ENCODE measurements around the gene IQGAP2.
"Not testable (repeated sequence)": the region's sequence is repeated elsewhere in the genome, so short reads cannot be mapped to it uniquely, and the experiment has no call there.

Gene IQGAP2, protein sequence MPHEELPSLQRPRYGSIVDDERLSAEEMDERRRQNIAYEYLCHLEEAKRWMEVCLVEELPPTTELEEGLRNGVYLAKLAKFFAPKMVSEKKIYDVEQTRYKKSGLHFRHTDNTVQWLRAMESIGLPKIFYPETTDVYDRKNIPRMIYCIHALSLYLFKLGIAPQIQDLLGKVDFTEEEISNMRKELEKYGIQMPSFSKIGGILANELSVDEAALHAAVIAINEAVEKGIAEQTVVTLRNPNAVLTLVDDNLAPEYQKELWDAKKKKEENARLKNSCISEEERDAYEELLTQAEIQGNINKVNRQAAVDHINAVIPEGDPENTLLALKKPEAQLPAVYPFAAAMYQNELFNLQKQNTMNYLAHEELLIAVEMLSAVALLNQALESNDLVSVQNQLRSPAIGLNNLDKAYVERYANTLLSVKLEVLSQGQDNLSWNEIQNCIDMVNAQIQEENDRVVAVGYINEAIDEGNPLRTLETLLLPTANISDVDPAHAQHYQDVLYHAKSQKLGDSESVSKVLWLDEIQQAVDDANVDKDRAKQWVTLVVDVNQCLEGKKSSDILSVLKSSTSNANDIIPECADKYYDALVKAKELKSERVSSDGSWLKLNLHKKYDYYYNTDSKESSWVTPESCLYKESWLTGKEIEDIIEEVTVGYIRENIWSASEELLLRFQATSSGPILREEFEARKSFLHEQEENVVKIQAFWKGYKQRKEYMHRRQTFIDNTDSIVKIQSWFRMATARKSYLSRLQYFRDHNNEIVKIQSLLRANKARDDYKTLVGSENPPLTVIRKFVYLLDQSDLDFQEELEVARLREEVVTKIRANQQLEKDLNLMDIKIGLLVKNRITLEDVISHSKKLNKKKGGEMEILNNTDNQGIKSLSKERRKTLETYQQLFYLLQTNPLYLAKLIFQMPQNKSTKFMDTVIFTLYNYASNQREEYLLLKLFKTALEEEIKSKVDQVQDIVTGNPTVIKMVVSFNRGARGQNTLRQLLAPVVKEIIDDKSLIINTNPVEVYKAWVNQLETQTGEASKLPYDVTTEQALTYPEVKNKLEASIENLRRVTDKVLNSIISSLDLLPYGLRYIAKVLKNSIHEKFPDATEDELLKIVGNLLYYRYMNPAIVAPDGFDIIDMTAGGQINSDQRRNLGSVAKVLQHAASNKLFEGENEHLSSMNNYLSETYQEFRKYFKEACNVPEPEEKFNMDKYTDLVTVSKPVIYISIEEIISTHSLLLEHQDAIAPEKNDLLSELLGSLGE (N-terminal part only)

DNA sequence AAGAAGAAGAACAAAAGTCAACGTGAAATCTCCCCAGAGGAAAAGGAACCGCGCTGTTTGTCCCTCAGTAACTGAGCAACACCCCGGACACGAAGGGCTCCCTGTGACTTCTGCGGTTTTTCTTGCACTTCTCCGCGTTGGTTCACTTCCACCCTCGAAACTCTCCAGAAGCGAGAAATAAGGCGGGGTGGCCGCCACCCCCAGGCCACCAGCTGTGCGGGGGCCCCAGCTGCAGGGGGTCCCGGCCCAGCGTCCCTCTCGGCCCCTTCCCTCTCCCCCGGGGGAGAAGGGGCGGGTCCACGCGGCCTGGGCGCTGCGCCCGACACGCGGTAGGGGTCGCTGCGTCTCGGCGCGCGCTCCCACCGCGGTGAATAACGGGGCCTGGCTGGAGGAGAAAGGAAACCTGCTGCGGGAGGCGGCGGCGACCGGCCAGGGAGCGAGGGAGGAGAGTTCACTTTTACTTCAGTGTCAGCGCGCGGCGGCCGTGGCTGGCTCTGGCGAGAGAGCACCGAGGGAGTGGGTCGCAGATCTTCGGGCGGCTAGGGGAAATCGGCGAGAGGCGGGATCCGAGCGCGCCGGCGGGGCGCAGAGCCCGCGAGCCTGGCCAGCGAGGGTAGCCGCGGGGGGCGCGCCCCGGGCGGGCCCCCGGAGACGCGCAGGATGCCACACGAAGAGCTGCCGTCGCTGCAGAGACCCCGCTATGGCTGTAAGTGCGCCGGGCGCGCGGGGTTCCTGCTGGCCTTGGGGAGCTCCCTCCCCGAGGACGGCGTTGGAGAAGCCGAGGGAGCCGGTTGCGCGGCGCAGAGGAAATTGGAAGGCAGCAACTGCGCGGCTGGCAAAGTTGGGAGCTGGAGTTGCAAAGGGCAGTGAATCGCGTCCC lies at the start of gene IQGAP2:
Gene IQGAP2, plus strand, starts transcription at position 400 of the 880 bp plus-strand sequence. Its CDS starts 261 bp downstream, at position 661.
- no peak for DNase-seq (ENCODE audit: low read depth)

DNA sequence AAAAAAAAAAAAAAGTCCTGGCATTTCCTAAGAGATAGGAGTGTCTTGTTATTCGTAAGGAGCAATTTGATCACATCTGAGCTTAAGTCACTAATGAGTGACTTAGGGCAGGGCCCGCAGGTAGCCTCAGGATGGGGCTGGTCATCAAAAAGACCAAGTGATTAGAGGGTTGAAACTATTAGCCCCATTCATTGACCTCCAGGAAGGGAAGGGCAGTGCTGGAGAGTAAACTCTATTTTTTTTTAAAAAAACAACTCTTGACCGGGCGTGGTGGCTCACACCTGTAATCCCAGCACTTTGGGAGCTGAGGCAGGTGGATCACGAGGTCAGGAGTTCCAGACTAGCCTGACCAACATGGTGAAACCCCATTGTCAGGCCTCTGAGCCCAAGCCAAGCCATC lies 46.2 kb upstream of the IQGAP2 start:
- DNase-seq (ENCODE audit: low read depth): no peak

DNA sequence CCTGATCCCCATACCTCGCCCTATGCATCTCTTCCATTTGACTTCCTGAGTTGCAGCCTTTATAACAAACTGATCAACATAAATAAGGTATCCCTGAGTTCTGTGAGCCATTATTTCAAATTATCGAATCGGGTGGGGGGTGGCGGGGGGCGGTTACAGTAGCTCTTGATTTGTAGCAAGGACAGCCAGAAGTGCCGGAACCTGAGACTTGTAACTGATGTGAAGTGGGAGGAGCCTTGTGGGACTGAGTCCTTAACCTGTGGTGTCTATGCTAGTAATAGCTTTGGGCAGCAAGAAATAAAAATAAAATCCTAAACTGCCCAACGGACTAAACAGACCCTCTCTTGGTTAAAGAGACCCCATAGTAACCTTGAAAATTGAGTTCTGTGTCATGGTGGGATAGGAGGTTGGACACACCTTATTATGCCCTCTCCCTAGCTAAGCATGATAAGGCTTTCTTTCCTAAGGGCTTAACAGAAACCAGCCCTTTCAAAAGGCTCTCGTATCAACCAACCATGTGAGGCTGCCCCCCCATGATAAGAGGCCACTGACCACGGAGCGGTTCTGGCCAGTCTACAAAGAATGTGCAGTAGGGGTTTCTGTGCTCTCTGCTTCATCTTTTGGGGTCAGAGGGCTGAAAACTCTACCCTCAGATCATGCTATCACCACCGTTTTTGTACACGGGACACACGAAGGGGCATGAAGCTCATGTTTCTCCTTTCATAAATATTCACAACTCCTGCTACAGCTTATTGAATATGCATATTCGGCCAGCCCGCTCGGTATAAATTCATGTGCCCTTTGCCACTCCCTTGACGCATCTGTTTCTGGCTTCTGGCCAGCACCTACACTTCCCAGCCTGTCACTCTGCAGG lies 39.5 kb upstream of the IQGAP2 start:
- DNase-seq (ENCODE audit: low read depth): no peak

DNA sequence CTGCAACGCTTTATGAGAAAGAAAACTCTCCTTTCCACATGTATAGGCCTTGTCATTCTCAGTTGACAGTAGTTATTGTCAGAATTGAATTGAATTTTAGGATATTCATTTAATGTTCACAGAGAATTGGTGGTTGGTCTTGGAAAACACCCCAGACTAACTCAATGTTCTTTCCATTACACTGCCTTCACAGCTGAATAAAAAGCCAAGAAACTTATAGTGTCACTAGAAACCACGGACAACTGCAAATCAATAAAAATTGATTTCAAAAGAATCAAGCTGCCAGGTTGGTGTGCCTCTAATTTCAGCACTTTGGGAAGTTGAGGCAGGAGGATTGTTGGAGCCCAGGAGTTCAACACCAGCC lies 38.9 kb upstream of the IQGAP2 start:
- no peak for DNase-seq (ENCODE audit: low read depth)

DNA sequence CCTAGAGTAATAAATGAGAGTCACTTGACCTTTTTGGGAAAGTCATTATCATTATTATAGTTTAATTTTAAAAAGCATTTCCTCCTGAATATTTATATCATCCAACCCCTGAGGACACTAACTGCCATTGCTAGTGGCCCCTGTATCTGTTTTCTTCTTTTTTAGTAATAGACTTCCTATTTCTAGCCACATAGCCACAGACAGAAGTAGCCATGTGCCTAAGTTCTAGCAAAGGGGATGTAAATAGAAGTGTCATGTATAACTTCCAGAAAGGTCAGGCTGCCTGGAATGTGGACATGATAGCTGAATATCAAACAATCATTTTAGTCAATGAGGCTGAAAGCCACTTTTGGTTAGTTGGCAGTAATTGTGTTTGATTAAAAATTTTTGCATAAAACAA lies 37.5 kb upstream of the IQGAP2 start:
- DNase-seq (ENCODE audit: low read depth): no peak

DNA sequence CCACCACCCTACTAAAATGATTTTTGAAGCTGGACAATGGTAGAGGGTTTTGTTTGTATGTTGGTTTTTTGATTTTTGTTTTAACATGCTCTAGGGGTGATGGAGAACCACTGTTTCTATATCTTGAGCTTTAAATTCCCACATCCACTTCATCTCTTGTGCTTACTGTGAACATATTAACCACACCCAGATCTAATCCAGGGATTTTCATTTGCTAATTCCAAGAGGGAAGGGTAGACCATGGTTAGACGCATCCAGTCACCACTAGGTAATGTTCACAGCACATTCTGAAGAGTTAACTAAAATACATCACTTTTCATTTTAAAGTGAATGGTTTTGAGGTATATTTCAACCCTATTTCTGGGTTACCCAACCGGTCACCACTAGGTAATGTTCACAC lies 36.5 kb upstream of the IQGAP2 start:
- DNase-seq (ENCODE audit: low read depth): no peak

DNA sequence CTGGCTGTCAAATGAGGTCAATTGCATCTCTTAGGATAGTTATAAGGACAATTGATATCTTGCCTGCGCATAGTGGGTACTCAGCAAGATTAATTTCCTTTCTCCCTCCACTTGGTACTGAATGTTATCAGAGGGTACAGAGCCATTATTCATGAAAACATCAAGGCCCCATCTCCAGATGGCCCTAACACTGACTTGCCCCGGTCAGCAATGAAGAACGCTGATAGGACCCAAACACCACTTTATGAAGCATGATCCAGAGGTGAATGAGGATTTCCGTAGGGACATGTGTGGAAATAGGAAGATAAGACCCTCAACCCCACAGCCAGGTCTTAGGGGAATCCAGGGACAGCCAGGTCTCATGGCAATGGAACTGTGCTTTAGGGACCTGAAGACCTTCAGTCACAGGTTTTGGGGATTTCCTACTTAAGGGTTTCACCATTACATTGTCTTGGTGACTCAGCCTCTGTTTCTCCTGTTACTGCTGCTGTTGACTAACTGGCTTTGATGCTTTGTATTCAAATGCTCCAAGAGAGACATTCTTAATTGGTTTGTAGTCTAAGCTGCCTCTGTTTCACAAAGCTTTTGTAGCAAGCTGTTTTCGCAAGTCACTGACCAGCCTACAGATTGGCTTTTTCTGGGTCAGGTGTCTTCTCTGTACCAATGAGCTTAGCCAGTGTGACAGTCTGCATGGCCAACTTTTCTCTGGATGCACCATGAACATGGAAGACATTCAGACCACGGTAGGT lies 35.3 kb upstream of the IQGAP2 start:
- DNase-seq (ENCODE audit: low read depth): no peak

DNA sequence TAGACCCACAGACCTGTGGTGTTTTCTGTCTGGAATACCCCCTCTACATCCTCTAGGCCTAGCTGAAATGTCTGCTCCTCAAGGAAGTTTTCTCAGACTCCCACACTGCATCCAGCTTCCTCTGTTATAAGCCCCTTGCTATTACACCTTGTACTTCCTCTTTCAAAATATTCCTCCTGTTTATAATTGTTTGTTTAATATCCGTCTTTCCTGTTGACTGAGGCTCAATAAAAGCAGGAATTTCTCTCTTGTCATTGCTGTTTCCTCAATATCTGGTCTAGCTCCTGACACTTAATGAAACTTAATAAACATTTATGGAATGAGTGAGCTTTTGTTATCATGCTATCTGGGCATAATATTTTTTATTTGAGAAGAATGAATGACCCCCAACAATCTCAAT lies 34.1 kb upstream of the IQGAP2 start:
- DNase-seq (ENCODE audit: low read depth): no peak

DNA sequence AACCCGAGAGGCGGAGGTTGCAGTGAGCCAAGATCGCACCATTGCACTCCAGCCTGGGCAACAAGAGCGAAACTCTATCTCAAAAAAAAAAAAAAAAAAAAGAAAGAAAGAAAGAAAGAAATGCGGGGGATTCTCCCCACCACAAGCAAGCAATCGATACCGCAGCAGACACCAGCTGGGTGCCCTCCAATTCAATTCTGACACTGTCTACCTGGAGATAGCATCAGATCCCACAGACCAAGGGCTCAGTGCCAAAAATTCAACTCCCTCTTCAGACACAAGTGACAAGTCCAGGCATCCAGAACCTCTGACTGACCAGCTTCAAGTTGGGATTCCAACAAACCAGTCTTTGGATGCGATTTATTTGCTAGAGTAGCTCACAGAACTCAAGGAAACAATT lies 33.4 kb upstream of the IQGAP2 start:
- DNase-seq (ENCODE audit: low read depth): not testable (repeated sequence)

DNA sequence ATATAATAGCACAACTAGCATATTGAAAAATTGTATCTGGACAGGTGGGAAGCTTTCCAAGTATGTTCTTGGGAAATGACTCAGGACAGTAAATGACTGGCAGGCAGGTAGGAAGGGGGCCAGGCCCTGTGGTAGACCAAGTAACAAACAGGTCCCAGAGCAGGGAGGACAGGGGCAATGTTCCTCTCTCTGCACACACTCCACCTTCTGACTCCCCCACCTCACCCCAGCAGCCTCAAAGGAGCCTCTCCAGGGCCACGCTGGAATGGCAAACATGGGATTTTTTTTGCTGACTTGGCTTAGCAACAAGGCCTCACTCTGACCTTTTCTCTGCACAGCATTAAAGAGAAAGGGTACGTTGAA lies 31.1 kb upstream of the IQGAP2 start:
- DNase-seq (ENCODE audit: low read depth): no peak

DNA sequence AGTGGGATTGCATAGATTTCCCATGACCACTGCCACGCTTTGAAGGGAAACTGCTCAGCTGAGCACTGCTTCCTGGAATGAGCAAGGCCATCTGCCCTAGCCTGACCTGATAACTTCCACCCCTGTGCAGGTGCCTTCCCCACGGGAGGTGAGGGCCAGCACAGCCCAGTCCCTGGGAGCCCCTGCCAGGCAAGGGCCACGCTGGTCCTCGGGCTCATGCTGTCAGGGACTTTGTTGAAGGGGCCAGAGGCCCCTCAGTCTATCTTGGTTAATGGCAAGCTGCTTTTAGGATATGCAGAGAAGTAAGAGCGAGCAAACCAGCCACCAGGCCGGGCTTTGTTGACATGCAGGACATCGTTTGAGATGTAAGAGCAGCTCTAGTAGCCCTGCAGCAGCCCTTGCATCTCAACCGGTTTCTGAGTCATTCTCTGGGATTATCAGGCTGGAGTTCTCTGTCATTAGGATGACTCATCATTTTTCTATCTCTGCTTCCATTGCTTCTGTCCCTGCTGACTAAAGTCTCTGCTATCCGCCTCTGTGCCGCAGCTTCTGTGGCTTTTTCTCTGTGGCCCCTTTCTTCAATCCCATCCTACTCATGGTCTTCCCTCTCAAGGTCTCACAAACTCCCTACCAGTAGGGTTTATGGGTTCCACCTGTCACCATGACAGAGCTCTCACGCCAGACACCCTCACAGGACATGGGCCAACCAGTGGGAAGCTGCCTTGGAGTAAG lies 30.6 kb upstream of the IQGAP2 start:
- DNase-seq (ENCODE audit: low read depth): peak; percentile 81

DNA sequence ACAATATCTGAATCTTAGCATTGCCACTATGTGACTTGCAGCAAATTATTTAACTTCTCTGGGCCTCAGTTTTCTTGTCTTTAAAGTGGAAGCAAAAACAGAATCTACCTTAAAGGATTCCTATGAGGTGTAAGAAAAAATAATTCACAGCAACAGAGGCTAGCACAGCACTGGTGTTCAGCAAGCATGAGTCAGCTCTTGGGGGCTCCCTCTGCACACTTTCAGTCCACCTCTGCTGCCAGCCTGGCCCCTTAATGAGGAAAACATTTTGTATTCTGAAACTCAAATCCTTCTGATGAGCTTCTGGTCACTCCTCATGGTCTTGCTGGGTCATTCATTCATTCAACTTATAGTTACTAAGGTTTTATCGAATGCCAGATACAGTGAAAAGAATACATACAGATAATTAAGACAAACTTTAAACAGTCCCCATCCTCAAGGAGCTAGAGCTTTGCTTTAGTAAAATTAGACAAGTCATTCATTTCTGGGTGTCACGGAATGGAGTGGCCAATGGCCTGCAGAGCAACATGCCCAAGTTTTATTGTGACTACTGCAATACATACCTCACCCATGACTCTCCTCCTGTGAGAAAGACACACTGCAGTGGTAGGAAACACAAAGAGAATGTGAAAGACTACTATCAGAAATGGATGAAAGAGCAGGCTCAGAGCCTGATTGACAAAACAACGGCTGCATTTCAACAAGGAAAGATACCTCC lies 26.8 kb upstream of the IQGAP2 start:
- no peak for DNase-seq (ENCODE audit: low read depth)

DNA sequence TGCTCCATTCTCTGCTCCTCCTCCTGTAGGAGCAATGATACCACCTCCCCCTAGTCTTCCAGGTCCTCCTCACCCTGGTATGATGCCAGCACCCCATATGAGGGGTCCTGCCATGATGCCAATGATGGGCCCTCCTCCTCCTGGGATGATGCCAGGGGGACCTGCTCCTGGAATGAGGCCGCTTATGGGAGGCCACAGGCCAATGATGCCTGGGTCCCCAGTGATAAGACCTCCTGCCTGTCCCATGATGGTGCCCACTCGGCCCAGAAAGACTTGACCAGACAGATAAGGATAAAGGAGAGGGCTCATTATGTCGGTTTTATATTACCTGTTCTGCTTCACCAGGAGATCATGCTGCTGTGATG lies 26.2 kb upstream of the IQGAP2 start:
- DNase-seq (ENCODE audit: low read depth): no peak

DNA sequence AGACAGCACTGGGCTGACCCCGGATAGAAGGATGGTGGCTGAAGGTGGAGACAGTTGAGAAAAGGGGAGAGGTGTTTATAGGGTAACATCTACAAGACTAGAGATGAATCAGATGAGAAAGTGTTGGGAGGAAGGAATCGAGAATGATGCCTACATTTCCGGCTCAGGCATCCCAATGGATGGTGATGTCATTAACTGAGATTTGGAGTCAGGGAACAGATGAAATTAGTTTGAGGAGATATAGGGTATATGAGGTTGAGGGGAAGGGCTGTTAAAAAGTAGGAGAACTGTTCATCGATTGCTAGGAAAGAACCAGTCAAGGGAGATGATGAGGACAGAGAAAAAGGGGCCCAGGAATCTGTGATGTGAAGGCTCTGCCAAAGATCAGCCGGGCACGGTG lies 24.7 kb upstream of the IQGAP2 start:
- no peak for DNase-seq (ENCODE audit: low read depth)

DNA sequence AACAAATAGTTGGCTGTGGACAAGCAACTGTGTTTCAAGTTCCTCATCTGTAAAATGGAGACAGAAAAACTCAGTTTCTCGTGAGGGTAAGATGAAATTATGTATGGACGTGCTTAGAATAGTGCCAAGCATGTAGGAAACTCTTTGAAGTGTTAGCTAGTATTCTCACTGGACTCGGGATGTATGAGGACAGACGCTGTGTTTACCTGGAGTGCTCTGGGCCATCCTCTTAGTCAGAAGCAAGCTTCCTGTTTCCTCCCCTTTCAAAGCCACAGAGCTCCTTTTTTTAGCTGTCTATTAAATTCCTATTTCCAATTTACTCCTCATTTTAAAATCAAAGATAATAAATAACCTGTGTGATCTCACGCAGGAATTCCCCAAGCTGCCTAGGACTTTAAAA lies 23.8 kb upstream of the IQGAP2 start:
- no peak for DNase-seq (ENCODE audit: low read depth)

DNA sequence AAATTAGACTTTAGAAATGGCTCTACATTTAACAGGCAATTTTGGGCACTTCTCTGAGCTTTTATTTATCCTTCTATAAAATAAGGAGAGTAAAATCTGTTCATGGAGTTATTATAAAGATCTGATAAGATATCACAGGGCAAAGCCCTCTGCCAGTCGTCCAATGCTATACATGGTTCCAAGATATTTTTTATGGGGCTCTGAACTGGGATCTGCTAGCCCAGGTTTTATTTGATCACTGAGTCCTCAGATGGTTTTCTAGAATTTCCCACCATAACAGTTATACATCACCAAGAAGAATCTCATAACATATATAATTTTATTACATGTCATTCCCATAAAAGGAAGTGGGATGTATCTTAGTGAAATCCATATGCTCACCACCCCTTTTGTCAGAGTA lies 23.2 kb upstream of the IQGAP2 start:
- no peak for DNase-seq (ENCODE audit: low read depth)

DNA sequence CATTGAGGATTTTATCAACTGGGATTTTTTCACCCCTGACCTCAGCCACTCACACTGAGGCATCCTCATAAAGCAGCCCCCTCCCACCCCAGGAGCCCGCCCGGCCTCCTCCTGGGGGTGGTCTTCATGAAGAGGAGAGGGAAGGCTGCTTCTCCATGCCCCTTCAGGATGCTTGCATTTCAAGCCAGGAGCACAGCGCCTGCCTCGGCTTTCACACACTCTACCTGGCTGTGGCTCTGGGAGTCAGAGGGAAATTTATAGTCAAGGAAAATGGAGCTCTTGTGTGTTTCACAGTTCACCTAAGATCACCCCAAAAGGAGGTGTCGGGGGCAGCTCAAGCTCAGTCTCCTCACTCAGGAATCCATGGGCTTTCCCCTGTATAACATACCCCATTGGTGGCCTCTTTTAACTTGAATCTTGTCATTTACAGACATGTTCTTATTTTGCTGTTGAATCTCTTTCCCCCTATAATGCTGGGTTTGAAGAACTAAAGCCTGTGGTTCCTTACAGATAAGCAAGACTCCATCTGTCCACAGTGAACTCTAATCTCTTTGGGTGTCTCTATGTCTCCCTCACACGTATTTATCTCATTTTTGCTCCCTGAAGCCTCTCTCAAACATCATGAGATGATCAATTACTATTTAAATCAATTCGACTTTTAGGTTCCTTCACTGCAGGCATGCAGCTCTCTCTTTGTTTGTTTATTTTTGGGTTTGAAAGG lies 22.6 kb upstream of the IQGAP2 start:
- no peak for DNase-seq (ENCODE audit: low read depth)

Data from HS-5 (cell line).